Measurements from ENCODE around the gene CNTNAP4. TPM values are rescaled to one million over a fixed set of nuclear protein-coding genes. Genes with fewer than 3 reads are reported as not detected.

The CNTNAP4 gene
- total and polyA plus RNA-seq, 2 of the 4 experiments (the other 2 are of a cell fraction), result not detected

- Histone ChIP-seq H2BK20ac (ENCODE audit: low read depth, low read length) (no peak overlapping the region), H3K27ac (ENCODE audit: insufficient read depth, low read length) (no peak overlapping the region), H4K91ac (ENCODE audit: insufficient read depth, low read depth, low read length) (no peak overlapping the region), H4K8ac (ENCODE audit: low read depth in 2 of 2, low read length in 2 of 2) (no peak overlapping the region), H3K4me2 (ENCODE audit: low read depth, low read length) (no peak overlapping the region), H2AFZ (replicated peaks; ENCODE audit: low read length, poor library complexity) (no peak overlapping the region), H3K9ac (ENCODE audit: low read depth, low read length) (no peak overlapping the region), H3K36me3 (ENCODE audit: control insufficient read depth, insufficient read depth, low read length) (no peaks in the 10 kb centered on the region), H3K14ac (replicated peaks; ENCODE audit: low read depth, low read length) (no peak overlapping the region), H3K9me3 (ENCODE audit: control insufficient read depth, insufficient read depth, low read length) (peaks cover 9% of the 10 kb centered on the region), H3K18ac (ENCODE audit: low read depth, low read length) (no peak overlapping the region), H4K20me1 (ENCODE audit: insufficient read depth, low read length) (no peaks in the 10 kb centered on the region), H2BK15ac (ENCODE audit: low read depth, low read length) (no peak overlapping the region), H3K27me3 (ENCODE audit: control insufficient read depth, insufficient read depth, low read length) (no peaks in the 10 kb centered on the region), H3K9me1 (ENCODE audit: insufficient read depth, low read length) (no peaks in the 10 kb centered on the region), H4K5ac (ENCODE audit: low read depth, low read length) (no peak overlapping the region), H3K4me3 (ENCODE audit: insufficient read depth, low read depth, low read length) (no peak overlapping the region), H3K4me1 (ENCODE audit: control insufficient read depth, insufficient read depth, low read length) (no peaks in the 10 kb centered on the region), H2AK5ac (ENCODE audit: low read depth, low read length) (no peak overlapping the region), H3K4ac (ENCODE audit: low read depth, low read length) (no peak overlapping the region), H2BK120ac (ENCODE audit: low read depth, low read length) (no peak overlapping the region), H2AK9ac (replicated peaks; ENCODE audit: low read depth, low read length, poor library complexity) (no peak overlapping the region), H3K56ac (ENCODE audit: extremely low read depth, insufficient read depth, low read length) (no peak overlapping the region), H2BK5ac (ENCODE audit: low read depth, low read length, poor library complexity, severe bottlenecking) (no peak overlapping the region), H3K79me1 (ENCODE audit: low read depth in 1 of 2, low read length in 2 of 2) (no peaks in the 10 kb centered on the region), H3K23ac (ENCODE audit: low read depth, low read length) (no peak overlapping the region)
- BruUV-seq (replicated peaks), result no TSS peak
- ChIA-PET CTCF (no interaction called here), POLR2A (ENCODE audit: unreplicated experiment) (no interaction called here)
- in situ Hi-C loops (cut with MboI; ENCODE audit: low sequenced_read_pairs), result no loop called here
- intact Hi-C loops (cut with micrococcal nuclease), result no loop called here
- DNase-seq (no peak), ATAC-seq (ENCODE audit: low read depth) (no peak)
- dilution Hi-C loops (cut with HindIII; ENCODE audit: low sequenced_read_pairs, unreplicated experiment), result no loop called here
- TF ChIP-seq, protein P1, sequence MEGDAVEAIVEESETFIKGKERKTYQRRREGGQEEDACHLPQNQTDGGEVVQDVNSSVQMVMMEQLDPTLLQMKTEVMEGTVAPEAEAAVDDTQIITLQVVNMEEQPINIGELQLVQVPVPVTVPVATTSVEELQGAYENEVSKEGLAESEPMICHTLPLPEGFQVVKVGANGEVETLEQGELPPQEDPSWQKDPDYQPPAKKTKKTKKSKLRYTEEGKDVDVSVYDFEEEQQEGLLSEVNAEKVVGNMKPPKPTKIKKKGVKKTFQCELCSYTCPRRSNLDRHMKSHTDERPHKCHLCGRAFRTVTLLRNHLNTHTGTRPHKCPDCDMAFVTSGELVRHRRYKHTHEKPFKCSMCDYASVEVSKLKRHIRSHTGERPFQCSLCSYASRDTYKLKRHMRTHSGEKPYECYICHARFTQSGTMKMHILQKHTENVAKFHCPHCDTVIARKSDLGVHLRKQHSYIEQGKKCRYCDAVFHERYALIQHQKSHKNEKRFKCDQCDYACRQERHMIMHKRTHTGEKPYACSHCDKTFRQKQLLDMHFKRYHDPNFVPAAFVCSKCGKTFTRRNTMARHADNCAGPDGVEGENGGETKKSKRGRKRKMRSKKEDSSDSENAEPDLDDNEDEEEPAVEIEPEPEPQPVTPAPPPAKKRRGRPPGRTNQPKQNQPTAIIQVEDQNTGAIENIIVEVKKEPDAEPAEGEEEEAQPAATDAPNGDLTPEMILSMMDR (conservative IDR thresholded peaks at IDR 0.05; ENCODE audit: low read depth, low read length), result no peak
- no peak for TF ChIP-seq CHD1 (IDR thresholded peaks at IDR 0.05; ENCODE audit: low read depth, low read length)
- no peak for TF ChIP-seq SMC3 (IDR thresholded peaks at IDR 0.05; ENCODE audit: low read depth, low read length)
- no peak for TF ChIP-seq NFE2L2 (IDR thresholded peaks at IDR 0.05; ENCODE audit: low read depth, low read length)
- TF ChIP-seq FOS (IDR thresholded peaks at IDR 0.05; ENCODE audit: low read depth, low read length), result no peak
- TF ChIP-seq POLR2A (IDR thresholded peaks at IDR 0.05; ENCODE audit: low read depth, low read length), result no peak
- TF ChIP-seq BHLHE40 (IDR thresholded peaks at IDR 0.05; ENCODE audit: low read depth, low read length), result no peak
- no peak for TF ChIP-seq MXI1 (IDR thresholded peaks at IDR 0.05; ENCODE audit: borderline replicate concordance, low read depth, low read length)
- TF ChIP-seq RAD21 (IDR thresholded peaks at IDR 0.05; ENCODE audit: low read length), result no peak
- no peak for TF ChIP-seq RCOR1 (IDR thresholded peaks at IDR 0.05; ENCODE audit: insufficient replicate concordance, low read length)
- TF ChIP-seq ELK1 (IDR thresholded peaks at IDR 0.05; ENCODE audit: borderline replicate concordance, low read depth, low read length), result no peak
- TF ChIP-seq CEBPB (IDR thresholded peaks at IDR 0.05; ENCODE audit: low read depth, low read length), result no peak
- TF ChIP-seq USF2 (IDR thresholded peaks at IDR 0.05; ENCODE audit: low read depth, low read length), result no peak
- no peak for TF ChIP-seq MAZ (IDR thresholded peaks at IDR 0.05; ENCODE audit: borderline replicate concordance, low read depth, low read length)
- no peak for TF ChIP-seq MAFK (IDR thresholded peaks at IDR 0.05; ENCODE audit: low read depth, low read length)
- TF ChIP-seq RFX5 (IDR thresholded peaks at IDR 0.05; ENCODE audit: low read depth, low read length), result no peak
Observed at GRCh38 chr16:76338472-76338871, 61.3 kb downstream of the CNTNAP4 start.
